Endometrial microvascular endothelial cells (primary cell): ENCODE data around the gene REV1. TPM values are rescaled to one million over a fixed set of nuclear protein-coding genes. Genes with fewer than 3 reads are reported as not detected.

Experiments used
- in situ Hi-C: cut with HindIII; loops from 2 replicates; pipeline ENCODE4 v1.10.0; 2017; ENCODE audit warnings: low sequenced_read_pairs, low pct_unique_long_range_greater_than_20kb; ENCODE audit errors: inconsistent ontology term
- total RNA-seq: library from RNA; depleted of rRNA; stranded (reverse); fragments of >200 nt; gene quantifications from one replicate; pipeline ENCODE4 v1.2.3, GENCODE V29; 2015; ENCODE audit errors: inconsistent ontology term

Gene REV1
- total RNA-seq, 1 donor from 2014 or later = 17.7 TPM

GRCh38 chr2:99467390-99467789 is 22.4 kb downstream of the REV1 start:
- in situ Hi-C loops = no loop called here

- in situ Hi-C loops = no loop called here
Observed at GRCh38 chr2:99461828-99462483, 27.9 kb downstream of the REV1 start.

DNA sequence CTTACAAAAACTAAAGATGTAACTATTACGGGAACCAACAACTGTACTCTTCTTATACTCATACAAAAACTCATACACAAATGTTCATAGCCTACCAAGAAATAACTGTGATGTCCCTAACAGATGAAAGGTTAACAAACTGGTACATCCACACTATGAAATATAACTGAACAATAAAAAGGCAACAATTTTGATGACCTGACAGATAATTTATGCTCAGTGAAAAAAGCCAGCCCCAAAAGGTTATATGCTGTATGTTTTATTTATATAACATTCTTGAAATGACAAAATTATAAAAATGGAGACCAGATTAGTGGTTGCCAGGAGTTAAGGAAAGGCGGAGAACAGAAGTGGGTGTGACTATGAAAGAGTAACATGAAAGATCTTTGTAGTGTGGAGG is 31.3 kb downstream of the REV1 start:
- in situ Hi-C loops = no loop called here

GRCh38 chr2:99451686-99452085 is 38.1 kb downstream of the REV1 start:
- in situ Hi-C loops = no loop called here

- in situ Hi-C loops = no loop called here
Observed at GRCh38 chr2:99451280-99451679, 38.5 kb downstream of the REV1 start.

- in situ Hi-C loops = no loop called here
Observed at GRCh38 chr2:99450199-99450598, 39.6 kb downstream of the REV1 start.

DNA sequence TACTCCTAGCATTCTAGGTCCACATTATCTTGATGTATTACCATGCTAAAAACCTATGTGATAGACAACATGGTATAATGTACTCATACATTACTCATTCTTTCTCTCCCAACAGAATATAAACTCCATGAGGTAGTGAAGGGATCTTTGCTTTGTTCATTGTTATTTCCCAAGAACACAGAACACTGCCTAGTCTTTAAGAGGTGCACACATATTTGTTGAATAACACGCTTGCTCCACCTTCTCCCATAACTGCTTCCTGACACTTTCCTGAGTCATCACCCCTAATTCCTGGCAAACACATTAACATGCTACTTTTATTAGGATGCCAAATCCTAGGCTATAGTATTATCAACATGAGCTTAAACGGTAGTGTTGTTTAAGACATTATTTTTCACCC is 41.3 kb downstream of the REV1 start:
- in situ Hi-C loops = no loop called here

DNA sequence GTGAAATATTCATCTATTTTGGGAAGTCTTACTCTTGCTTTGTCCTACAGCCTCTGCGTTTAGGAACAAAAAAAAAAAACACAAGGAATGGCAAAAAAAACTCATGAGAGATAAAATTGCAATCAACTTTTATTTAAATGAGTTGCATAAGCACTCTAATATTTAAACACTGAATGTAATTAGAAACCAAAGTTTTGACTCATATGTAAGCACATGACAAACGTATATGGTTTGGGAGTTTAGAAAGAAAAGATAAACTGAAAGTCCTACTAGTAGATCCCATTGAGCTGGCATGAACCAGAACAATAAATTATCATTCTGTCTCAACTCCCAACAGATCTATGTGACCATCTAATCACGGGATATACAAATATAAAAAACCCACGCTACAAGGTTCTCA is 44.8 kb downstream of the REV1 start:
- in situ Hi-C loops = no loop called here

GRCh38 chr2:99444222-99444621 is 45.6 kb downstream of the REV1 start:
- in situ Hi-C loops = no loop called here

- in situ Hi-C loops = no loop called here
Observed at GRCh38 chr2:99442837-99443236, 47.0 kb downstream of the REV1 start.

GRCh38 chr2:99439971-99440505 is 49.8 kb downstream of the REV1 start:
- in situ Hi-C loops = no loop called here

DNA sequence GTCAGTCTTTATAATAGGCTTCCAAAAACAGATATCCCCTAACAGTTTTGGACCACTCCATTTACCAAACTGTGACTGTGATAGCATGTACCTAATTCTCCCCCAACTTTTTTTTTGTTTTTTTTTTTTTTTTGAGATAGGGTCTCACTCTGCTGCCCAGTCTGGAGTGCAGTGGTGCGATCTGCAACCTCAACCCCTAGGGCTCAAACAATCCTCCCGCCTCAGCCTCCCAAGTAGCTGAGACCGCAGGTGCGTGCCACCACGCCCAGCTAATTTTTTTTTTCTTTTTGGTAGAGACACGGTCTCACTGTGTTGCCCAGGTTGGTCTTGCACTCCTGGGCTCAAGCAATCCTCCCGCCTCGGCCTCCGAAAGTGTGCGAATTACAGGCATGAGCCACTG is 52.9 kb downstream of the REV1 start:
- in situ Hi-C loops = no loop called here

DNA sequence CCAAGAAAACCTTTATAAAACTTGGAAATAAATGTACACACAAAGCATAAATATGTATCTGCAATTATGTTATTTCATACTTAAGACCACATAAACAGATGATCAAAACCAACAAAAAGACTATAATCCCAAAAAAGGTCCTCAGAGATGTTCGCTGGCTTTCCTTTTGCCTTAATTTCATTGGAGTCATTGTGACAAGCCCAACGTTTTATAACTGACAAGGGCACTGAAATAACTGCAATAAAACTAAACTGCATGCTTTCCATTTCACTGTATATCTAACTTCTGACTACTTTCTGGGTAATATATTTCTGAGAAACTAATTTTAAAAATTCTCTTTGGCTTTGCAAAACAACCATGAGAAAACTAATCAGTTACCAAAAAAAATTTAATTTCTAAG is 56.5 kb downstream of the REV1 start:
- in situ Hi-C loops = no loop called here

GRCh38 chr2:99431587-99432275 is 58.1 kb downstream of the REV1 start:
- in situ Hi-C loops = no loop called here

DNA sequence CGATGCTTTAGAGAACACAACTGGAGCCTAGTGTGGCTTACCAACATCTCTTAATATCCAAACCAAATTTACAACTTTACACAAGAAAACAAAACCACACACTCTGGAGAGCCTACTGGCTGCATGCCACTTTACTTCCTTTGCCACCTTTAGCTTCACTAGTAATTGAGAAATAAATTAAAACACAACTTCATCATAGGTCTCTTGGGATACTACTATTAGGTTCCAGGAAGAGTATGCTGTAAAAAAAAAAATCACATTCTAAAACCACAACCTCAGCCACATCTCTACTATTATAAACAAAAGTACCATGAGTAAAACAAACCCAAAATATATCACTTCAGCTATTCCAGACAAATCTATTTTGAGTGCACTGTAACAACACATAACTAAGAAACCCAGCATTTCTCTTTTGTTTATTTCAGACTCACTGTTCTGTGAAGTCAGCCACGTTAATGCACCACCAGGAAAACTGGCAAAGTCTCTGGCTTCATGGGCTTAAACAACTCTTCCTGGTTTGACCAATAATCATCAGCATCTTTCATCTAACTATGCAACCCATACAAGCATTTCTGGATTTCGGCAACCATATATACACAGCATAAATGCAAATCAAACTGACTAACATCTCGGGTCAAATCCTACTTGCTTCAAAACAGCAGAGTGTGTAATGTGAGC is 59.1 kb downstream of the REV1 start:
- in situ Hi-C loops = no loop called here

DNA sequence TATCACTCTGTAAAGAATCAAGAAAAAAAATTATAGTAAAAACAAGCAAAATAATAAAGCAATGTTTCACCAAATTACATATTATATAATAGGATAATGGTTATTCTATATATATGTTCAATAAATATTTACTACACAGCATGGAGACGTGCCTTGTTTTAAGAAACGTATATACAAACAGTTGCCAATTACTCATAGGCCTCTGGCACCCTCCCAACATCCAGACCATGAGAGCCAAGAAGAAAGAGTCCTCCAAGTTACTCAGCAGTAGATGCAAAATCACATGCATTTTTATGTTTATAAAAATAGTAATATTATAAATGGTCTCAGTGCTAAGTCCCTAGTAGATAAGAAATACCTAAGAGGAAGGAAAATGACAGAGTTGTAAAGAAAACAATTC is 64.8 kb downstream of the REV1 start:
- in situ Hi-C loops = no loop called here

- in situ Hi-C loops = no loop called here
Observed at GRCh38 chr2:99424371-99424770, 65.4 kb downstream of the REV1 start.

DNA sequence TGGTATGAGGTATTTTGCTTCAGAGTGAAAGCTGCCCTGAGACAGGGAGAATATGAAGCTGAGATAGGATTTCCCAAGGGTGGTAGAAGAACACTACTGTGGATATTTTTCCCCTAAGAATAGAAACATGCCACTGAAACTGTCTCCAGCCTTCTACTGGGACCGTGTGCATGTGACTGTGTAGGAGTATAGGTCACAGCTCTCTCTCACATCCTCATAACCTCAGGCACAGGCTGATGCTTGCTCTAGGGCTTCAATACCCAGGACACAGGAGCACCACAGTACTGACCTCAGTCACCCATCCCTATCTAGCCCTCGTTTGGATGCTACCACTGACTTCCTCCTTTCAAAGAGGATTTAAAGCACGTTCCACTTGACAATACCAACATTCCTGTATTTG is 67.2 kb downstream of the REV1 start:
- in situ Hi-C loops = no loop called here

GRCh38 chr2:99421469-99421868 is 68.3 kb downstream of the REV1 start:
- in situ Hi-C loops = no loop called here

DNA sequence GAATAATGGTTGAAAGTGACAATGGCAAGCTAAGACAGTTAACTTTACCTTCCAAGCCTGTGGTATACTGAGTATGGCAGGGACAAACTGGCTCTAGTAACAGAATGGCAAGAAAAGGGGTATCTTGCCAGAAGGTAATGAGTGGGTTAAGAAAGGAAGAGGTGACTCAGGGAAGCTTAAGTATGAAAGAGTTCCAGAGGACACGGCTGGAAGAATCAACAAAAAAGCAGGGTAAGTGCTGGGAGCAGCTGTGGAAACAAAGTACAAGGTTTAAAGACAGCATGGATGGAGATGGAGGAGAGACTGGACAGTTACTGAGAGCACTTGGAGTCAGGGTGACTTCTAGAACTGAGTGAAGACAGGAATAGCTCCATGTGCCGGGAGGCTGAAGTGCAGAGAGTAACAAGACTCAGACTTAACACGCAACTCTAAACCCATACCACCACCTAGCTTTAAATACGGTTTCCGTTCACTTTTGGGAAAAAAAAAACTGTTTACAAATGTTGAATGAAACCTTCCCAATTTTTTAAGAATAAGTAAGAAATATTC is 69.0 kb downstream of the REV1 start:
- in situ Hi-C loops = no loop called here
